CD4-positive, CD25-positive, alpha-beta regulatory T cell (primary cell): ENCODE data around the gene THOP1. TPM values are rescaled to one million over a fixed set of nuclear protein-coding genes. Genes with fewer than 3 reads are reported as not detected.

Experiments
- ATAC-seq, 2 donors: fragments of 150-1000 bp; cut with Tn5 transposase; one replicate each; pipeline ENCODE4 v1.10.0; 2021; ENCODE audit warnings: low read depth in 2 of 2, moderate number of reproducible peaks in 2 of 2, moderate library complexity in 1 of 2
- DNase-seq, 3 donors: peaks; one replicate each; pipeline versions ENCODE4 v3.0.0 to v3.0.0-alpha.2; 2012 to 2022; ENCODE audit warnings: mixed read lengths in 1 of 3
- H3K27ac ChIP-seq: one replicate; pipeline ENCODE4 v1.7.0; 2013; ENCODE audit warnings: mild to moderate bottlenecking, low read length; ENCODE audit not compliant: insufficient read depth, poor library complexity, severe bottlenecking
- H3K27me3 ChIP-seq: one replicate; pipeline ENCODE4 v1.7.0; 2013; ENCODE audit warnings: low read length; ENCODE audit not compliant: control insufficient read depth, insufficient read depth
- H3K36me3 ChIP-seq: one replicate; pipeline ENCODE4 v1.7.0; 2013; ENCODE audit warnings: mild to moderate bottlenecking, low read length, moderate library complexity; ENCODE audit not compliant: control insufficient read depth, insufficient read depth
- H3K4me1 ChIP-seq: 2 replicates; pipeline ENCODE4 v1.7.0; 2013; ENCODE audit warnings: mild to moderate bottlenecking, low read length; ENCODE audit not compliant: insufficient read depth, control insufficient read depth, poor library complexity, severe bottlenecking
- H3K4me3 ChIP-seq: one replicate; pipeline ENCODE4 v1.7.0; 2013; ENCODE audit warnings: low read depth, mild to moderate bottlenecking, low read length, moderate library complexity
- H3K9me3 ChIP-seq, 2 experiments: 1 replicate in 1 of 2; 2 replicates in 1 of 2; pipeline ENCODE4 v1.7.0; 2013; ENCODE audit warnings: low read length in 2 of 2, mild to moderate bottlenecking in 1 of 2, moderate library complexity in 1 of 2; ENCODE audit not compliant: control insufficient read depth in 2 of 2
- H3K27ac Mint-ChIP-seq, 3 donors: one replicate each; pipeline ENCODE4 v1.8.0; 2020 to 2022; ENCODE audit warnings: mild to moderate bottlenecking in 3 of 3, mixed read lengths in 3 of 3, moderate library complexity in 2 of 3
- H3K27me3 Mint-ChIP-seq: one replicate; pipeline ENCODE4 v1.8.0; 2022; ENCODE audit warnings: mild to moderate bottlenecking, mixed read lengths
- H3K36me3 Mint-ChIP-seq: one replicate; pipeline ENCODE4 v1.8.0; 2020; ENCODE audit warnings: mixed read lengths
- H3K4me1 Mint-ChIP-seq, 4 donors: one replicate each; pipeline ENCODE4 v1.8.0; 2020 to 2022; ENCODE audit warnings: mixed read lengths in 4 of 4, mild to moderate bottlenecking in 1 of 4
- H3K4me3 Mint-ChIP-seq, 4 donors: one replicate each; pipeline ENCODE4 v1.8.0; 2020 to 2022; ENCODE audit warnings: mild to moderate bottlenecking in 4 of 4, mixed read lengths in 4 of 4, moderate library complexity in 3 of 4
- H3K9me3 Mint-ChIP-seq, 7 donors: one replicate each; pipeline ENCODE4 v1.8.0; 2020 to 2022; ENCODE audit warnings: mixed read lengths in 7 of 7, mild to moderate bottlenecking in 3 of 7, moderate library complexity in 2 of 7
- polyA plus RNA-seq, 4 donors: library from polyadenylated mRNA; unstranded; fragments of 300-500 nt; fragmentation: Illumina TruSeq; gene quantifications; one replicate each; pipeline ENCODE4 v1.2.3, GENCODE V29; 2021
- total RNA-seq: library from RNA; stranded (reverse); gene quantifications from one replicate; pipeline ENCODE4 v1.2.3, GENCODE V29; 2022

Gene THOP1
- total and polyA plus RNA-seq, 5 donors from 2014 or later = 20.0 to 28.0 (median 25.9) TPM

GRCh38 chr19:2780284-2780683 lies 5.0 kb upstream of the THOP1 start:
- Histone ChIP-seq H3K27ac (no peak overlapping the region), H3K4me3 (no peak overlapping the region), H3K36me3 (peaks cover 3% of the 10 kb centered on the region), H3K27me3 (no peaks in the 10 kb centered on the region), H3K9me3 (no peaks in the 10 kb centered on the region), H3K4me1 (peaks cover 47% of the 10 kb centered on the region)
- peak overlapping the region in 2 of 3 donors; percentile 52 to 56 for H3K27ac Mint-ChIP-seq
- no peak for ATAC-seq
- peaks cover 10 to 65% (median 41%) of the 10 kb centered on the region in 4 donors for H3K4me1 Mint-ChIP-seq
- peaks cover 4% of the 10 kb centered on the region for H3K27me3 Mint-ChIP-seq
- H3K4me3 Mint-ChIP-seq = peak overlapping the region; percentile 34 to 91 (median 55)
- H3K9me3 Mint-ChIP-seq = peaks cover 0 to 2% (median 0%) of the 10 kb centered on the region in 7 donors
- DNase-seq = no peak
- peaks cover 2% of the 10 kb centered on the region for H3K36me3 Mint-ChIP-seq

GRCh38 chr19:2782329-2782935 lies 2.9 kb upstream of the THOP1 start:
- Histone ChIP-seq H3K27me3 (no peaks in the 10 kb centered on the region), H3K4me3 (peak overlapping the region; percentile 75), H3K9me3 (no peaks in the 10 kb centered on the region), H3K27ac (peak overlapping the region; percentile 82), H3K4me1 (peaks cover 43% of the 10 kb centered on the region), H3K36me3 (peaks cover 3% of the 10 kb centered on the region)
- Mint-ChIP-seq H3K36me3 (no peaks in the 10 kb centered on the region), H3K27ac (peak overlapping the region; percentile 38 to 97 (median 94)), H3K27me3 (peaks cover 4% of the 10 kb centered on the region), H3K9me3 (peaks cover 0 to 2% (median 0%) of the 10 kb centered on the region in 7 donors), H3K4me1 (peaks cover 10 to 65% (median 34%) of the 10 kb centered on the region in 4 donors), H3K4me3 (peak overlapping the region; percentile 87 to 91 (median 90))
- DNase-seq = no peak
- no peak for ATAC-seq

GRCh38 chr19:2782936-2783780 lies 2.1 kb upstream of the THOP1 start, which contains the start of gene SGTA:
SGTA (minus strand) TSS chr19:2783273; CDS start chr19:2769068, 14,205 bp downstream.
- peaks cover 17 to 71% (median 38%) of the 10 kb centered on the region in 4 donors for H3K4me1 Mint-ChIP-seq

GRCh38 chr19:2783781-2784145 lies 1.5 kb upstream of the THOP1 start:
- Mint-ChIP-seq H3K27ac (peak overlapping the region; percentile 94 to 97 (median 95)), H3K27me3 (peaks cover 4% of the 10 kb centered on the region), H3K36me3 (no peaks in the 10 kb centered on the region), H3K4me3 (peak overlapping the region; percentile 87 to 91 (median 90)), H3K9me3 (peaks cover 0 to 2% (median 0%) of the 10 kb centered on the region in 7 donors), H3K4me1 (peaks cover 18 to 72% (median 36%) of the 10 kb centered on the region in 4 donors)
- H3K4me1 ChIP-seq = peaks cover 43% of the 10 kb centered on the region
- no peaks in the 10 kb centered on the region for H3K27me3 ChIP-seq
- peak overlapping the region; percentile 82 for H3K27ac ChIP-seq
- H3K4me3 ChIP-seq = peak overlapping the region; percentile 28
- DNase-seq (no peak), ATAC-seq (no peak)
- H3K36me3 ChIP-seq = no peaks in the 10 kb centered on the region
- no peaks in the 10 kb centered on the region for H3K9me3 ChIP-seq

More at GRCh38 chr19:2782936-2783780, 2.1 kb upstream of the THOP1 start, which contains the start of gene SGTA:
- Mint-ChIP-seq H3K27ac (peak within 1 kb of the TSS; percentile 94 to 97 (median 95)), H3K27me3 (peaks cover 4% of the 10 kb centered on the region), H3K36me3 (no peaks in the 10 kb centered on the region), H3K4me3 (peak within 1 kb of the TSS; percentile 87 to 91 (median 90)), H3K9me3 (peaks cover 0 to 2% (median 0%) of the 10 kb centered on the region in 7 donors)
- Histone ChIP-seq H3K9me3 (no peaks in the 10 kb centered on the region), H3K27ac (peak within 1 kb of the TSS; percentile 82), H3K4me3 (peak within 1 kb of the TSS; percentile 75), H3K27me3 (no peaks in the 10 kb centered on the region), H3K4me1 (peaks cover 43% of the 10 kb centered on the region), H3K36me3 (peaks cover 3% of the 10 kb centered on the region)
- ATAC-seq = peak; percentile 66 to 67
- DNase-seq = peak; percentile 94 to 98 (median 97)

GRCh38 chr19:2787115-2787514 lies 1.8 kb downstream of the THOP1 start:
- no peak overlapping the region for H3K27ac Mint-ChIP-seq
- Histone ChIP-seq H3K4me3 (no peak overlapping the region), H3K36me3 (peaks cover 3% of the 10 kb centered on the region), H3K4me1 (peaks cover 32% of the 10 kb centered on the region), H3K27ac (no peak overlapping the region), H3K9me3 (no peaks in the 10 kb centered on the region), H3K27me3 (no peaks in the 10 kb centered on the region)
- peak overlapping the region; percentile 47 to 82 (median 75) for H3K4me3 Mint-ChIP-seq
- H3K36me3 Mint-ChIP-seq = peaks cover 3% of the 10 kb centered on the region
- H3K9me3 Mint-ChIP-seq = peaks cover 0 to 2% (median 0%) of the 10 kb centered on the region in 7 donors
- H3K27me3 Mint-ChIP-seq = peaks cover 4% of the 10 kb centered on the region
- ATAC-seq (no peak), DNase-seq (no peak)
- H3K4me1 Mint-ChIP-seq = peaks cover 14 to 53% (median 28%) of the 10 kb centered on the region in 4 donors

GRCh38 chr19:2788237-2788636 lies 2.9 kb downstream of the THOP1 start:
- peaks cover 0 to 2% (median 0%) of the 10 kb centered on the region in 7 donors for H3K9me3 Mint-ChIP-seq
- H3K4me3 Mint-ChIP-seq = peak overlapping the region in 3 of 4 donors; percentile 41 to 82 (median 43)
- Histone ChIP-seq H3K27ac (no peak overlapping the region), H3K36me3 (peaks cover 3% of the 10 kb centered on the region), H3K4me3 (no peak overlapping the region), H3K4me1 (peaks cover 25% of the 10 kb centered on the region), H3K9me3 (no peaks in the 10 kb centered on the region), H3K27me3 (no peaks in the 10 kb centered on the region)
- H3K4me1 Mint-ChIP-seq = peaks cover 10 to 46% (median 24%) of the 10 kb centered on the region in 4 donors
- DNase-seq (no peak), ATAC-seq (no peak)
- H3K36me3 Mint-ChIP-seq = peaks cover 3% of the 10 kb centered on the region
- no peaks in the 10 kb centered on the region for H3K27me3 Mint-ChIP-seq
- H3K27ac Mint-ChIP-seq = no peak overlapping the region

- H3K4me1 Mint-ChIP-seq = peaks cover 6 to 27% (median 15%) of the 10 kb centered on the region in 4 donors
- peaks cover 8% of the 10 kb centered on the region for H3K4me1 ChIP-seq
- peak overlapping the region in 1 of 4 donors; percentile 52 for H3K4me3 Mint-ChIP-seq
- ATAC-seq (no peak), DNase-seq (no peak)
- no peak overlapping the region for H3K4me3 ChIP-seq
- H3K27me3 ChIP-seq = no peaks in the 10 kb centered on the region
- peaks cover 3% of the 10 kb centered on the region for H3K36me3 Mint-ChIP-seq
- H3K36me3 ChIP-seq = peaks cover 3% of the 10 kb centered on the region
- H3K27ac ChIP-seq = no peak overlapping the region
- H3K9me3 ChIP-seq = no peaks in the 10 kb centered on the region
- no peaks in the 10 kb centered on the region for H3K9me3 Mint-ChIP-seq
- H3K27ac Mint-ChIP-seq = no peak overlapping the region
- H3K27me3 Mint-ChIP-seq = no peaks in the 10 kb centered on the region
Measured at GRCh38 chr19:2790194-2790556, 4.9 kb downstream of the THOP1 start.
